MM.1S (cell line): ENCODE measurements around the gene FGR.

Source experiments
- DNase-seq: peaks from one replicate; pipeline ENCODE4 v3.0.0-alpha.2; 2015
- H2AFZ ChIP-seq: fragments of 300-600 bp; sonication (generic); 2 replicates; pipeline ENCODE4 v1.6.0; 2016; ENCODE audit warnings: antibody characterized with exemption, low read length
- H3F3A ChIP-seq: fragments of 300-600 bp; sonication (generic); 2 replicates; pipeline ENCODE4 v1.6.1; 2016; ENCODE audit warnings: mild to moderate bottlenecking, antibody characterized with exemption, low read length, moderate library complexity, mixed read lengths; ENCODE audit not compliant: insufficient read depth
- H3K27ac ChIP-seq: fragments of 300-600 bp; sonication (generic); 2 replicates; pipeline ENCODE4 v1.5.1; 2016; ENCODE audit warnings: mild to moderate bottlenecking, low read length
- H3K27me3 ChIP-seq: fragments of 300-600 bp; sonication (generic); replicated peaks from 2 replicates; pipeline ENCODE4 v1.6.0; 2016; ENCODE audit warnings: low read length; ENCODE audit not compliant: insufficient read depth
- H3K36me3 ChIP-seq: fragments of 300-600 bp; sonication (generic); replicated peaks from 2 replicates; pipeline ENCODE4 v1.6.1; 2016; ENCODE audit warnings: mild to moderate bottlenecking, low read length, mixed read lengths; ENCODE audit not compliant: insufficient read depth
- H3K4me1 ChIP-seq: fragments of 300-600 bp; sonication (generic); 2 replicates; pipeline ENCODE4 v1.6.1; 2016; ENCODE audit warnings: low read length, mixed read lengths
- H3K4me2 ChIP-seq: fragments of 300-600 bp; sonication (generic); 2 replicates; pipeline ENCODE4 v1.6.0; 2016; ENCODE audit warnings: low read depth, low read length
- H3K4me3 ChIP-seq: fragments of 300-600 bp; sonication (generic); 2 replicates; pipeline ENCODE4 v1.5.1; 2016; ENCODE audit warnings: low read length, mixed read lengths
- H3K79me2 ChIP-seq: fragments of 300-600 bp; sonication (generic); 2 replicates; pipeline ENCODE4 v1.6.1; 2016; ENCODE audit warnings: mixed run types, low read length, mixed read lengths
- H3K9ac ChIP-seq: fragments of 300-600 bp; sonication (generic); 2 replicates; pipeline ENCODE4 v1.6.1; 2016; ENCODE audit warnings: low read length, mixed read lengths
- H3K9me2 ChIP-seq: fragments of 300-600 bp; sonication (generic); replicated peaks from 2 replicates; pipeline ENCODE4 v1.6.1; 2016; ENCODE audit warnings: mild to moderate bottlenecking, low read length, mixed read lengths; ENCODE audit not compliant: insufficient read depth
- H3K9me3 ChIP-seq: fragments of 300-600 bp; sonication (generic); replicated peaks from 2 replicates; pipeline ENCODE4 v1.6.1; 2016; ENCODE audit warnings: mild to moderate bottlenecking, low read length, mixed read lengths; ENCODE audit not compliant: insufficient read depth
- H4K20me1 ChIP-seq: fragments of 300-600 bp; sonication (generic); 2 replicates; pipeline ENCODE4 v1.6.1; 2016; ENCODE audit warnings: mild to moderate bottlenecking, low read length, moderate library complexity, mixed read lengths; ENCODE audit not compliant: insufficient read depth
- EZH2 ChIP-seq: fragments of 300-600 bp; sonication (generic); optimal IDR thresholded peaks from 2 replicates; pipeline ENCODE3; 2017; ENCODE audit warnings: low read depth, mild to moderate bottlenecking, antibody characterized with exemption, low read length, mixed read lengths
- EZH2phosphoT487 ChIP-seq: fragments of 300-600 bp; sonication (generic); IDR thresholded peaks from 2 replicates; pipeline ENCODE4 v1.6.1; 2018; ENCODE audit warnings: antibody characterized with exemption, low read length
- TF ChIP-seq, protein P1 (sequence below): fragments of 300-600 bp; sonication (generic); IDR thresholded peaks from 2 replicates; pipeline ENCODE4 v1.5.1; 2016; ENCODE audit warnings: antibody characterized with exemption, low read length, mixed read lengths

The FGR gene

DNA sequence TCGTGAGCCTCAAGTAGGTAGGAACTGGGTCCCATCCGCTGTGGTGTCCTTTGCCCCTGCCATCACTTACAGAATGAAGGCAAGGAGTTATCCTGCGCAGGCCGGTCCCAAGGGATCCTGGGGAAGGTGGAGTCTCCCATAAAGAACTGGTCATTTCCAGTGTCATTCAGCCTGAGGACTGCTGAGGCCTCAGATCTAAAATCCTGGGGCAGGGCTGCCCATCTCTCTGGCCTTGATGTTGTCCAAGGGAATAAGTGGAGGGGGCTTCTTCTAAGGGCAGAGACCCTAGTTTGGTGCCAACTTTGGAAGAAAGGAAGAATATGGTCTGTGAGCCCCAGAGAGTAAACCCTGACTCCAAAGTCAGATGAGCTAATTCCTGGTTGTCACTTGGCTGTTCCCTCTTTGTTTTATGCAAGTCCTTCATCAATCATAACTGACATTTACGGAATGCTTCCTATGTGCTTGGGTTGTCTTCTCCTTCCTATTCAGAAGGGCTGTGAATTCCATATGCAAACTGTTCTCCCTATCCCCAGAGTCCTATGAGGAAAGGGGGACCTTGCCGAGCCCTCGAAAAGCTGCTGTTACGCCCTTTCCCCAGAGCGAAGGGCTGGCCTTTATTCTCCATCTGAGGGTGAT is 30.1 kb upstream of the FGR start:
- Histone ChIP-seq H3K4me2 (no peak overlapping the region), H3K4me3 (no peak overlapping the region), H3K27ac (no peak overlapping the region), H3K9me3 (no peaks in the 10 kb centered on the region), H3K36me3 (no peaks in the 10 kb centered on the region), H3K4me1 (peaks cover 17% of the 10 kb centered on the region), H3K9me2 (no peaks in the 10 kb centered on the region), H3K9ac (no peak overlapping the region), H3F3A (no peaks in the 10 kb centered on the region), H3K27me3 (no peaks in the 10 kb centered on the region), H4K20me1 (no peaks in the 10 kb centered on the region), H2AFZ (no peak overlapping the region), H3K79me2 (no peaks in the 10 kb centered on the region)
- TF ChIP-seq EZH2, result no peak
- TF ChIP-seq, protein P1, sequence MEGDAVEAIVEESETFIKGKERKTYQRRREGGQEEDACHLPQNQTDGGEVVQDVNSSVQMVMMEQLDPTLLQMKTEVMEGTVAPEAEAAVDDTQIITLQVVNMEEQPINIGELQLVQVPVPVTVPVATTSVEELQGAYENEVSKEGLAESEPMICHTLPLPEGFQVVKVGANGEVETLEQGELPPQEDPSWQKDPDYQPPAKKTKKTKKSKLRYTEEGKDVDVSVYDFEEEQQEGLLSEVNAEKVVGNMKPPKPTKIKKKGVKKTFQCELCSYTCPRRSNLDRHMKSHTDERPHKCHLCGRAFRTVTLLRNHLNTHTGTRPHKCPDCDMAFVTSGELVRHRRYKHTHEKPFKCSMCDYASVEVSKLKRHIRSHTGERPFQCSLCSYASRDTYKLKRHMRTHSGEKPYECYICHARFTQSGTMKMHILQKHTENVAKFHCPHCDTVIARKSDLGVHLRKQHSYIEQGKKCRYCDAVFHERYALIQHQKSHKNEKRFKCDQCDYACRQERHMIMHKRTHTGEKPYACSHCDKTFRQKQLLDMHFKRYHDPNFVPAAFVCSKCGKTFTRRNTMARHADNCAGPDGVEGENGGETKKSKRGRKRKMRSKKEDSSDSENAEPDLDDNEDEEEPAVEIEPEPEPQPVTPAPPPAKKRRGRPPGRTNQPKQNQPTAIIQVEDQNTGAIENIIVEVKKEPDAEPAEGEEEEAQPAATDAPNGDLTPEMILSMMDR, result no peak
- TF ChIP-seq EZH2phosphoT487, result no peak
- DNase-seq, result no peak

GRCh38 chr1:27664291-27664690 is 29.3 kb upstream of the FGR start:
- Histone ChIP-seq H3K4me1 (peaks cover 14% of the 10 kb centered on the region), H3K36me3 (no peaks in the 10 kb centered on the region), H2AFZ (no peak overlapping the region), H3K79me2 (no peaks in the 10 kb centered on the region), H4K20me1 (no peaks in the 10 kb centered on the region), H3K9me2 (no peaks in the 10 kb centered on the region), H3K9me3 (no peaks in the 10 kb centered on the region), H3K27me3 (no peaks in the 10 kb centered on the region), H3K9ac (no peak overlapping the region), H3K4me3 (no peak overlapping the region), H3K27ac (no peak overlapping the region), H3K4me2 (no peak overlapping the region), H3F3A (peaks cover 3% of the 10 kb centered on the region; the same call in 1 of the 2 replicates)
- no peak for DNase-seq
- TF ChIP-seq EZH2phosphoT487 (no peak), EZH2 (no peak)
- TF ChIP-seq, protein P1, result no peak

- H3K9ac ChIP-seq, result no peak overlapping the region
- no peaks in the 10 kb centered on the region for H3K27me3 ChIP-seq
- no peak overlapping the region for H3K27ac ChIP-seq
- H3K4me2 ChIP-seq, result peak overlapping the region; percentile 7; the same call in 1 of the 2 replicates
- peaks cover 9% of the 10 kb centered on the region; the same call in 1 of the 2 replicates for H3F3A ChIP-seq
- no peaks in the 10 kb centered on the region for H3K9me3 ChIP-seq
- H3K4me3 ChIP-seq, result no peak overlapping the region
- H3K36me3 ChIP-seq, result no peaks in the 10 kb centered on the region
- no peaks in the 10 kb centered on the region for H3K79me2 ChIP-seq
- TF ChIP-seq, protein P1, result peak; percentile 84
- no peak for TF ChIP-seq EZH2
- H3K4me1 ChIP-seq, result peaks cover 21% of the 10 kb centered on the region
- H2AFZ ChIP-seq, result peak overlapping the region; percentile 87
- H4K20me1 ChIP-seq, result no peaks in the 10 kb centered on the region
- DNase-seq, result peak; percentile 81
- no peaks in the 10 kb centered on the region for H3K9me2 ChIP-seq
Measured at GRCh38 chr1:27662707-27663393, 27.9 kb upstream of the FGR start.
